Measurements from ENCODE around the gene DDC.

Gene DDC

DNA sequence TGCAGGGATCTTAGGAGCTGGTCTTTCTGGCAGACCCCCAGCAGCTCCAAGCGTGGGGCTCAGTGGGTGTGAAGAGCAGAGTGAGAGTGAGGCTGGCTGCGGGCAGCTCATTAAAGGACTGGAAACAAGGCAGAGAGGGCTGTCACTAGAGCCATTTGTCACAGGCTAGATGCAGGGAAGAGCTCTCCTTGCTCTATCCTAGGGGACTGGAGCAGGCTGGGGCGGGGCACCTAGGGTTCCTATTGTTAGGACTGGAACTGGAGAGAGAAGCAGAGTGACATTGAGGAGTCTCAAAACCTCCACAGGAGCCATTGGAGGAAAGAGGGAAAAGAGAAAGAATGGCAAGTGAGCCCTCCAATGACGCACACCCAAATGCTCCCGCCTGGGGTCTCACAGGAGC is 772 bp upstream of the DDC start:
- no peaks in the 10 kb centered on the region for H3K4me1 ChIP-seq (ENCODE audit: control insufficient read depth in 1 of 2, insufficient read depth in 2 of 2, low read length in 2 of 2)
- no peak overlapping the region for H3K27ac ChIP-seq (ENCODE audit: low read length)
- H3K4me3 ChIP-seq (ENCODE audit: low read depth in 1 of 2, low read length in 2 of 2), result no peak overlapping the region
- no peaks in the 10 kb centered on the region for H3K9me3 ChIP-seq (ENCODE audit: control insufficient read depth in 1 of 2, low read length in 2 of 2)
- H3K36me3 ChIP-seq (ENCODE audit: control insufficient read depth in 1 of 2, insufficient read depth in 2 of 2, low read length in 2 of 2), result no peaks in the 10 kb centered on the region
- no peaks in the 10 kb centered on the region for H3K27me3 ChIP-seq (ENCODE audit: low read depth, low read length)

DNA sequence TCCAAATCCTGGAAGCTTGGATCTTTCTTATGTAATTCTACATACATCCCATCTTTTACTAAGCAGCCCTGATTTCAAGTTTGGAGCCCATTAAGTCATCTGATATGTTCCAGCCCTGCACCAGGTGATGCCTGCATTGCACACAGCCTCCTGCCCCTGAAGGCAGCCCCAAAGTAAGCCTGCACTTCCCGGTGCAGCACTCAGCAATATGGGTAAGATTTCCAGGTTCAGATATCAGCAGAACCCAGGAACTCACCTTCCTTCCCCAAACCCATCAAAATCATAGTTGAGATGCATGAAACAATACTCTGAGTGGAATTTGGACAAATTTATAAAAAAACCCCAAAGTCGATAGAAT is 333 bp upstream of the DDC start:
- H3K4me1 ChIP-seq (ENCODE audit: control insufficient read depth in 1 of 2, insufficient read depth in 2 of 2, low read length in 2 of 2), result no peaks in the 10 kb centered on the region
- no peak overlapping the region for H3K27ac ChIP-seq (ENCODE audit: low read length)

DNA sequence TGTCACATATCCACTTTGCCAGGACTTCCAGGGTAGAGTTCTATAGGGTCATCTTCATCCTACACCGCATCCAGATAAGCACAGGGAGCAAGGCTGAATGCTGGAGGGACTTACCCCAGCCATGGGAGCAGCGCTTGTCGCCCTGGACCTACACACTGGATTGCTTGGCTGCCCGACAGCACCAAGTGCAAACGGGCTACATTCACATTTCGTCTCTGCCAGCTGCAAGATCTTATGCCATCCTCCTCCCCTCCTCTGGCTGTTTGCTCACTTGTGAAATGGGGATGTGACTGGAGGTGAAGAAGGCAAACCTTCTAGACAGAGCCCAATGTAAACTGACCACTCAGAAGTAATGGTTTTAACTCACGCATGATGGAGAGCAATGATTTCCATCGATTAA is 1.0 kb downstream of the DDC start:
- Histone ChIP-seq H3K27me3 (ENCODE audit: low read depth, low read length) (no peaks in the 10 kb centered on the region), H3K4me1 (ENCODE audit: control insufficient read depth in 1 of 2, insufficient read depth in 2 of 2, low read length in 2 of 2) (no peaks in the 10 kb centered on the region), H3K9me3 (ENCODE audit: control insufficient read depth in 1 of 2, low read length in 2 of 2) (no peaks in the 10 kb centered on the region), H3K4me3 (ENCODE audit: low read depth in 1 of 2, low read length in 2 of 2) (peak overlapping the region in 1 of 2 donors; percentile 59), H3K36me3 (ENCODE audit: control insufficient read depth in 1 of 2, insufficient read depth in 2 of 2, low read length in 2 of 2) (no peaks in the 10 kb centered on the region), H3K27ac (ENCODE audit: low read length) (no peak overlapping the region)

More for the DNA sequence above, 333 bp upstream of the DDC start:
- Histone ChIP-seq H3K36me3 (ENCODE audit: control insufficient read depth in 1 of 2, insufficient read depth in 2 of 2, low read length in 2 of 2) (no peaks in the 10 kb centered on the region), H3K4me3 (ENCODE audit: low read depth in 1 of 2, low read length in 2 of 2) (peak overlapping the region in 1 of 2 donors; percentile 59), H3K9me3 (ENCODE audit: control insufficient read depth in 1 of 2, low read length in 2 of 2) (no peaks in the 10 kb centered on the region), H3K27me3 (ENCODE audit: low read depth, low read length) (no peaks in the 10 kb centered on the region)

DNA sequence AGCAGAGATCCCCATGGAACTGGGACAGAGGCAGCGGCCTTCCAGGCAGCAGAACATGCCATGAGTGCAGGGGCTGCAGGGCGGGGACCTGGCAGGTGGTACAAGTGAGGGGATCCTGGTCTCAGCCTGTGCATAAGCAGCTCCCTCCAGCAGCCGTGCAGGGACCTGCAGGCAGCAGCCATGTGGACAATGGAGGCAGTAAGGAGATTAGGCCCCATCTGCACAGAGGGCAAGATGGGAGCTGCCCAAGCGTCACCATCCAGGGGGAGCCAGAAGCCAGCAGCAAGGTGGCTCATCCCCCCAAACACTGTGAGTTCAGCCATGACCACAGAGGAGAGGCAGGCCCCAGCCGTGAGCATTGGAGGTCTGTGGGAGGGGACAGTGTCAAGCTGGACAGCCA is 3.1 kb downstream of the DDC start:
- Histone ChIP-seq H3K4me3 (ENCODE audit: low read depth in 1 of 2, low read length in 2 of 2) (no peak overlapping the region), H3K9me3 (ENCODE audit: control insufficient read depth in 1 of 2, low read length in 2 of 2) (no peaks in the 10 kb centered on the region)

GRCh38 chr7:50560865-50561351 is 4.3 kb downstream of the DDC start:
- Histone ChIP-seq H3K27ac (ENCODE audit: low read length) (no peak overlapping the region), H3K4me3 (ENCODE audit: low read depth in 1 of 2, low read length in 2 of 2) (no peak overlapping the region), H3K9me3 (ENCODE audit: control insufficient read depth in 1 of 2, low read length in 2 of 2) (no peaks in the 10 kb centered on the region), H3K27me3 (ENCODE audit: low read depth, low read length) (no peaks in the 10 kb centered on the region), H3K36me3 (ENCODE audit: control insufficient read depth in 1 of 2, insufficient read depth in 2 of 2, low read length in 2 of 2) (no peaks in the 10 kb centered on the region), H3K4me1 (ENCODE audit: control insufficient read depth in 1 of 2, insufficient read depth in 2 of 2, low read length in 2 of 2) (peaks cover 3 to 5% of the 10 kb centered on the region in 2 donors)

More for the DNA sequence above, 3.1 kb downstream of the DDC start:
- Histone ChIP-seq H3K4me1 (ENCODE audit: control insufficient read depth in 1 of 2, insufficient read depth in 2 of 2, low read length in 2 of 2) (peaks cover 0 to 2% of the 10 kb centered on the region in 2 donors), H3K36me3 (ENCODE audit: control insufficient read depth in 1 of 2, insufficient read depth in 2 of 2, low read length in 2 of 2) (no peaks in the 10 kb centered on the region), H3K27ac (ENCODE audit: low read length) (no peak overlapping the region), H3K27me3 (ENCODE audit: low read depth, low read length) (no peaks in the 10 kb centered on the region)

DNA sequence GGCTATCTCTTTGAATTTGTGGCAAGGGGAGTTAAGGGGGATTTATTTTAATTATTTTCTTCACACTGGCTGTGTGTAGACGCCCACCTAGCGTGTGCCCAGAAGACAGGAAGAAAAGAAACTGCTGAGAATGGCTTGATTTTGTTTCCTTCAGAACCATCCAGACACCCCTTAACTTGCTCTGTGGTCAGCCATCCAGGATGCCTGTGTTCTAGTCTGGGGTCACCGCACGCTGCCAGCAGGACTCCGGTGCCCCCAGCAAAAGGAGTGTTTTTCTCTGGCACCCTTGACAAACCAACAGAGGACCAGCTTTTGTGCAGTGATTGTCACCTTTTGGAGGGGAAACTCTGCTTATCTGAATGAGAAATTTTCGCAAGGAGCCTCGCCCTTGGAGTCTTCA is 5.3 kb downstream of the DDC start:
- Histone ChIP-seq H3K27me3 (ENCODE audit: low read depth, low read length) (no peaks in the 10 kb centered on the region), H3K27ac (ENCODE audit: low read length) (no peak overlapping the region), H3K4me1 (ENCODE audit: control insufficient read depth in 1 of 2, insufficient read depth in 2 of 2, low read length in 2 of 2) (peaks cover 3 to 5% of the 10 kb centered on the region in 2 donors), H3K36me3 (ENCODE audit: control insufficient read depth in 1 of 2, insufficient read depth in 2 of 2, low read length in 2 of 2) (no peaks in the 10 kb centered on the region), H3K4me3 (ENCODE audit: low read depth in 1 of 2, low read length in 2 of 2) (no peak overlapping the region), H3K9me3 (ENCODE audit: control insufficient read depth in 1 of 2, low read length in 2 of 2) (no peaks in the 10 kb centered on the region)

GRCh38 chr7:50558294-50559053 is 6.7 kb downstream of the DDC start:
- no peak overlapping the region for H3K4me3 ChIP-seq (ENCODE audit: low read depth in 1 of 2, low read length in 2 of 2)
- H3K36me3 ChIP-seq (ENCODE audit: control insufficient read depth in 1 of 2, insufficient read depth in 2 of 2, low read length in 2 of 2), result no peaks in the 10 kb centered on the region
- no peaks in the 10 kb centered on the region for H3K9me3 ChIP-seq (ENCODE audit: control insufficient read depth in 1 of 2, low read length in 2 of 2)
- no peak overlapping the region for H3K27ac ChIP-seq (ENCODE audit: low read length)
- peaks cover 3 to 5% of the 10 kb centered on the region in 2 donors for H3K4me1 ChIP-seq (ENCODE audit: control insufficient read depth in 1 of 2, insufficient read depth in 2 of 2, low read length in 2 of 2)
- H3K27me3 ChIP-seq (ENCODE audit: low read depth, low read length), result no peaks in the 10 kb centered on the region

GRCh38 chr7:50557099-50557498 is 8.1 kb downstream of the DDC start:
- peaks cover 3 to 5% of the 10 kb centered on the region in 2 donors for H3K4me1 ChIP-seq (ENCODE audit: control insufficient read depth in 1 of 2, insufficient read depth in 2 of 2, low read length in 2 of 2)
- H3K36me3 ChIP-seq (ENCODE audit: control insufficient read depth in 1 of 2, insufficient read depth in 2 of 2, low read length in 2 of 2), result no peaks in the 10 kb centered on the region
- H3K4me3 ChIP-seq (ENCODE audit: low read depth in 1 of 2, low read length in 2 of 2), result no peak overlapping the region
- no peak overlapping the region for H3K27ac ChIP-seq (ENCODE audit: low read length)
- H3K27me3 ChIP-seq (ENCODE audit: low read depth, low read length), result no peaks in the 10 kb centered on the region
- H3K9me3 ChIP-seq (ENCODE audit: control insufficient read depth in 1 of 2, low read length in 2 of 2), result no peaks in the 10 kb centered on the region

- no peaks in the 10 kb centered on the region for H3K36me3 ChIP-seq (ENCODE audit: control insufficient read depth in 1 of 2, insufficient read depth in 2 of 2, low read length in 2 of 2)
- H3K4me3 ChIP-seq (ENCODE audit: low read depth in 1 of 2, low read length in 2 of 2), result no peak overlapping the region
- peaks cover 3 to 5% of the 10 kb centered on the region in 2 donors for H3K4me1 ChIP-seq (ENCODE audit: control insufficient read depth in 1 of 2, insufficient read depth in 2 of 2, low read length in 2 of 2)
- no peaks in the 10 kb centered on the region for H3K27me3 ChIP-seq (ENCODE audit: low read depth, low read length)
- H3K9me3 ChIP-seq (ENCODE audit: control insufficient read depth in 1 of 2, low read length in 2 of 2), result no peaks in the 10 kb centered on the region
- no peak overlapping the region for H3K27ac ChIP-seq (ENCODE audit: low read length)
Observed at GRCh38 chr7:50556247-50556991, 8.8 kb downstream of the DDC start.

DNA sequence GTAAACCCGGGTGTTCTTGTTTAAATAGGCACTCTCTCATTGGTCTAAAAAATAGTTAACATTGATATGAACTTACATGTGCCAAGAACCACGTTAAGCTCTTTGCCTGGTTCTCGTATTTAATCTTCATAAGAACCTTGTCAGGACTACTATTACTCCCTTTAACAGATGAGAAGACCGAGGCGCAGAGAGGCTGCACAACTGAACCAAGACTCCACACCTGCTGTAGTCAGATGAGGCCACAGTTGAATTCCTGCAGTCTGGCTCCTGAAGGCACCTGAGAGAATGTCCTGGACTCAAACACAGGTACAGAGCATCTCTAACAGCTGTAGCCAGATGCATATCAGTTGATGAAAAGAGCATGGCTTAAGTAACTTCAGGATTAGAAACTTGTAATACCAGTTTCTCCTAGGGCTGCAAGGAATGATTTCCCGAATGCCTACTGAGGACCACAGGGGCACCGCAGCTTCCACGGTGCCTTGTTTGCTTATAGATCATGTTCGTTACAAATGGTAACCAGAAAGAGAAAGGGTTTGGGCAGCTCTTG is 9.5 kb downstream of the DDC start:
- no peak overlapping the region for H3K27ac ChIP-seq (ENCODE audit: low read length)
- H3K4me1 ChIP-seq (ENCODE audit: control insufficient read depth in 1 of 2, insufficient read depth in 2 of 2, low read length in 2 of 2), result peaks cover 3 to 5% of the 10 kb centered on the region in 2 donors
- no peaks in the 10 kb centered on the region for H3K9me3 ChIP-seq (ENCODE audit: control insufficient read depth in 1 of 2, low read length in 2 of 2)
- no peaks in the 10 kb centered on the region for H3K27me3 ChIP-seq (ENCODE audit: low read depth, low read length)
- H3K36me3 ChIP-seq (ENCODE audit: control insufficient read depth in 1 of 2, insufficient read depth in 2 of 2, low read length in 2 of 2), result no peaks in the 10 kb centered on the region
- H3K4me3 ChIP-seq (ENCODE audit: low read depth in 1 of 2, low read length in 2 of 2), result no peak overlapping the region

GRCh38 chr7:50554431-50555322 is 10.5 kb downstream of the DDC start:
- no peak overlapping the region for H3K4me3 ChIP-seq (ENCODE audit: low read depth in 1 of 2, low read length in 2 of 2)
- H3K4me1 ChIP-seq (ENCODE audit: control insufficient read depth in 1 of 2, insufficient read depth in 2 of 2, low read length in 2 of 2), result peaks cover 3 to 5% of the 10 kb centered on the region in 2 donors
- no peaks in the 10 kb centered on the region for H3K9me3 ChIP-seq (ENCODE audit: control insufficient read depth in 1 of 2, low read length in 2 of 2)
- no peaks in the 10 kb centered on the region for H3K27me3 ChIP-seq (ENCODE audit: low read depth, low read length)
- H3K27ac ChIP-seq (ENCODE audit: low read length), result no peak overlapping the region
- no peaks in the 10 kb centered on the region for H3K36me3 ChIP-seq (ENCODE audit: control insufficient read depth in 1 of 2, insufficient read depth in 2 of 2, low read length in 2 of 2)

Measured in muscle layer of duodenum (tissue), 2 donors.